ENCODE results near the gene SAMD4A.
"Not testable (repeated sequence)": the region's sequence is repeated elsewhere in the genome, so short reads cannot be mapped to it uniquely, and the experiment has no call there.

Gene SAMD4A

DNA sequence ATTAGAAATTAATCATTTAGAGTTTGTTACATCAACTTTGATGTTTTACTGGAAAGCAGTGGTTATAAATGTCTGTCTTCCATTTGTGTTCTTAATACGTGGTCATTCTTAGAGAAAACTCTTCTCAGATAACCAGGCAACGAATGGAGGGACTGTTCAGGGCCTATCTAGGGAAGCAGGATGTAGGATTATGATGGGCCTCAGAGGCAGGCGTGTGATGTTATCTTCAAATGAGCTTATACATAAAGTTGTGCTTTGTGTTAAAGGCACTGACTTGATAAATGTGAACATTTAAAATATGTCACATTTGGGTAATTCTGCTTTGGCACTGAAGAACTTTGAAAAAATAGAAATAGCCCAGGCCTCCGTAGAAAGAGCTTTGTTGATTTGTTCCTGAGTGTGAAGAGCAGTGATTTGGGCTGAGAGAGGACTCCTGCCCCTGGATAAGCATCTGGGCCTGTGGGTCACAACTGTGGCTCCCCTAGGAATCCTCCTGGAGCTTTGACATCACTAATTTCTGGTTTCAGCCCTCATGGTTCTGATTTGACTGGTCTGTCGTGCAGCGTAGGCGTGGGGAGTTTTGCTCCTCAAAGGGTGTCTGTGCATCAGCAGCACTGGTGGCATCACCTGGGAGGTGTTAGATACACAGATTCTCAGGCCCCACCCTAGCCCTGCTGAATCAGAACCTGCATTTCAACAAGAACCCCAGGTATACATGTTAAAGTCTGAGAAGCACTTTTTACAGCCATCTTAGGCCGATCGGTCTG is 55.4 kb downstream of the SAMD4A start:
- H3K27ac Mint-ChIP-seq, result peak overlapping the region; percentile 56
- peaks cover 0 to 2% of the 10 kb centered on the region in 2 donors for H3K9me3 Mint-ChIP-seq
- H3K36me3 Mint-ChIP-seq, result peaks cover 3 to 10% of the 10 kb centered on the region in 2 donors
- no peaks in the 10 kb centered on the region for H3K27me3 Mint-ChIP-seq
- ATAC-seq (replicated peaks) (peak; percentile 89 to 96), DNase-seq (peak; percentile 62)
- H3K4me1 Mint-ChIP-seq, result peaks cover 13 to 31% of the 10 kb centered on the region in 2 donors
- H3K4me3 Mint-ChIP-seq, result no peak overlapping the region

DNA sequence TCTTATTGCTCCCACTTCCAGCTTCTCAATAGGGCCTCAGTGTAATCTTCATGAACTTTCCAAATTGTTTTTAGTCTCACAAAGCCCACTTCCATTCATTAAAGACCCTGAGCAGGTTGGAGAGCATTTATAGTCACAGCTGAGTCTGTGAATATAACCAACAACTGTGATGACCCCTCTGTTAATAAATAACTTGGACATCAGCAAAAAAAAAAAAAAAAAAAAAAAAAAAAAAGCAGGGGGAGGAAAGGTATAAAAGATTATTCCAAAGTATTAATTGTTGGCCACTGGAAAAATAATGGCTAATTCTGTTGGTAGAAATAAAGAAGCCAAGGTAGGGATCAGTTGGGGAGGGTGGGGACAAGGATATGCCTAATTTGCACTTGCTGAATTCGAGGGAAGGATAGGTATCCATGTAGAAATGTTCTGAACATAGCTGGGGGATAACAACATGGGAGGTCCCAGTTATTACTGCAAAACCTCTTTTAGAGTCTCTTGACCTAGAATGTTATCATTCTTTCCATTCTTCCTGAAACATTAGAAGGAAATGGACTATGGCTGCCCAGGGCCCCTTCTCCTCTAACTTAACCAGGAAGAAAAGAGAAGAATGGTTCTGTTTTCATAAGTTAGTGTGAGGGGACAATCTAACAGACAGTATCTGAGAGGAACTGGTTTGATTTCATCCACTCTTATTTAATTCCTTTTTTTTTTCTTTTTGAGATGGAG is 56.5 kb downstream of the SAMD4A start:
- no peak for DNase-seq
- H3K27me3 Mint-ChIP-seq, result no peaks in the 10 kb centered on the region
- H3K9me3 Mint-ChIP-seq, result peaks cover 0 to 2% of the 10 kb centered on the region in 2 donors
- peaks cover 23 to 42% of the 10 kb centered on the region in 2 donors for H3K4me1 Mint-ChIP-seq
- peak overlapping the region; percentile 16 for H3K27ac Mint-ChIP-seq
- peaks cover 3 to 10% of the 10 kb centered on the region in 2 donors for H3K36me3 Mint-ChIP-seq
- no peak overlapping the region for H3K4me3 Mint-ChIP-seq
- no peak for ATAC-seq (replicated peaks)

DNA sequence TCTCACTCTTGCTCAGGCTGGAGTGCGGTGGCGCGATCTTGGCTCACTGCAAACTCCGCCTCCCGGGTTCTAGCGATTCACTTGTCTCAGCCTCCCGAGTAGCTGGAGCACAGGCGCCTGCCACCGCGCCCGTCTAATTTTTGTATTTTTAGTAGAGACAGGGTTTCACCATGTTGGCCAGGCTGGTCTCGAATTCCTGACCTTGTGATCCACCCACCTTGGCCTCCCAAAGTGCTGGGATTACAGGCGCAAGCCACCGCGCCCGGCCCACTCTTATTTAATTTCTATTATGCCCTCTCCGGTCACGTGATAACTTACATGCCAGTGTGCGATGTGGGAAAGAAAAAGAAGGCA is 57.1 kb downstream of the SAMD4A start:
- H3K27me3 Mint-ChIP-seq; H3K27ac Mint-ChIP-seq; DNase-seq; H3K9me3 Mint-ChIP-seq; ATAC-seq (replicated peaks); H3K4me3 Mint-ChIP-seq: not testable (repeated sequence)
- Mint-ChIP-seq H3K4me1 (peaks cover 28 to 47% of the 10 kb centered on the region in 2 donors), H3K36me3 (peaks cover 3 to 10% of the 10 kb centered on the region in 2 donors)

DNA sequence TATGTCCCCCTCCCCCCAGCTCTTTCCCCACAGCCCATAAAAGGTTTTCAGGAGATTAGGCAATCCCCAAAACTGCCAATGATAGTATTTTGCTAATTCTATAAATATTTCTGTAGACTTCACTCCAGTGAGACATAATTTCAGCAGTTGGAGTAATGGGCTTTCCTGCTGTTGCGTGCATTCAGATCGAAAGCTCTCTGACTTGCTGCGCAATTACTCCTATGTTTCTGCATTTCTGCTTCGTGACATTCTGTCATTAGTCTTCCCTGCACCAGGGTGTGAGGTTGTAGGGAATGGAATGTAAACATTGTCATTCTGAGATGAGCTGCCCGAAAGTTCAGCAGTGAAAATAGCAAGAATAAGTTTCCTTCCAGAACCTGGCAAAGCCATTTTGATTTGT is 58.2 kb downstream of the SAMD4A start:
- Mint-ChIP-seq H3K27ac (no peak overlapping the region), H3K36me3 (peaks cover 1 to 4% of the 10 kb centered on the region in 2 donors), H3K4me3 (no peak overlapping the region), H3K4me1 (peaks cover 34 to 57% of the 10 kb centered on the region in 2 donors), H3K27me3 (no peaks in the 10 kb centered on the region), H3K9me3 (no peaks in the 10 kb centered on the region)
- no peak for ATAC-seq (replicated peaks)
- DNase-seq, result no peak

DNA sequence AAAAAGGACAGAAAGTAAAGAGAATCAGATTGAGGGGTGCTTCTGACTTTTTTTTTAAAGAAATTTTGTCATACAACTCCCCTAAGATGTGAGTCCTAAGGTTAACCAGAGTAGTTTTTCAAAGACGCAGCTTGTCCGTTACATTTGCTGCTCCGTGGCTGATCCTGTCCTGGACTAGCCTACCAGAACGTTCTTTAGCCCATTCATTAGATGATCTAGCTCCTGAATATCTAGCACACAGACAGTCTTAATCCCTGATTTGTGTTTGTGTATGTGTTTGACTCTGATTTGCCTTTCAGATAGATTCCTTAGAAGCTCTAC is 60.3 kb downstream of the SAMD4A start:
- Mint-ChIP-seq H3K36me3 (peaks cover 1 to 4% of the 10 kb centered on the region in 2 donors), H3K9me3 (no peaks in the 10 kb centered on the region), H3K27me3 (no peaks in the 10 kb centered on the region), H3K4me3 (peak overlapping the region; percentile 76 to 81), H3K27ac (peak overlapping the region; percentile 90), H3K4me1 (peaks cover 39 to 63% of the 10 kb centered on the region in 2 donors)
- DNase-seq, result no peak
- ATAC-seq (replicated peaks), result peak; percentile 2 to 33

DNA sequence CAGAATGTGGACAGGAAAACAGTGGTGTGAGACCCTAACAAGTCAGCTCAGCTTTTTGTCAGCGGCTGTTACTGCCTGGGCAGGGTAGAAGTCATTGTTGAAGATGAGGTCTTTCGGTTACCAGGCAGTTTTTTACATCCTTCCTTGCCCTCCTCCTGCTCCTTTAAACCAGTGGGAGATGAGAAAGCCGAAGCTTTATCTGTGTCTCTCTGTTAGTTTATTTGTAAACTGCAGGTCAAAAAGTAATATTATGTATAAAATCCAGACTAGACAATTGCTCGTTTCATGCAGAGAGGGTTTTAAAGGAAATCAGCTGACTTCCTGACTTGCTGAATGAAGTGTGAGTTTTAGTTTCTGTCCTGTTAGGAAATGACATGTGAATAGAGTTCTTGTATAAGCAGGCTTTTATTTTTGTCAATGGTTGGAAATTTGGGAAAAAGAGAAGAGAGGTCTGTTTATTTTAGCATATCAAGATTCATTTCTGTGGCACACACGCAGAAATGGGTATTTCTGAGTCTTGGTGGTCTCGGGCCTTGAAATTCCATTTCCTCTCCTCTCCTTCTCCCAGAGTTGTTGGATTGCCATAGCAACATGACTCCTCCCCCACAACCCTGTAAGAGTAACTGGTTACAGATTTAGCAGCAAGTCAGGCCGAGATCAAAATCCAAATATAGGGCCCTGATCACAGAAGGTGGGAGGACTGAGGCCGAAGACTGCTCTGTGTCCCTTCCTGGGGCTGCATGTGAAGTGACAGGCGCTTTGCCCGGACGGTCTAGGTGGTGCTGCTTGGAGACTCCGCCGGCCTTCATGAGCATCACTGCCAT is 60.8 kb downstream of the SAMD4A start:
- Mint-ChIP-seq H3K27ac (peak overlapping the region; percentile 90), H3K4me3 (peak overlapping the region; percentile 76 to 81), H3K36me3 (peaks cover 2 to 4% of the 10 kb centered on the region in 2 donors), H3K9me3 (peaks cover 0 to 3% of the 10 kb centered on the region in 2 donors), H3K27me3 (no peaks in the 10 kb centered on the region), H3K4me1 (peaks cover 35 to 57% of the 10 kb centered on the region in 2 donors)
- DNase-seq, result no peak
- peak; percentile 72 to 73 for ATAC-seq (replicated peaks)

DNA sequence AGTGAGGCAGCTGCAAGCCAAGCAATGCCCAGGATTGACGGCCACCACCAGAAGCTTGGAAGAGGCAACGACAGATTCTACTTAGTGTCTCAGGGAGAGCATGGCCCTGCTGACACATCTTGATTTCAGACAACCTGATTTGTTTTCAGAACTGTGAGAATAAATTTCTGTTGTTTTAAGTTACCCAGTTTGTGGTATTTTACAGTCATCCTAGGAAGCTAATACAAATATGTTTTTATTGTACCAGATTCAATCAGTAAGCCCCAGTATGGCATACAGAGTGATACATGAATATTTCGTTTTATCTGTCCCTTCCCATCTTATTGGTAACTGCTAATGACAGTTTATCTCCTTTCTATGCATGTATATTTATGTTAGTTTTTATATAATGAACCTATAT is 62.3 kb downstream of the SAMD4A start:
- Mint-ChIP-seq H3K9me3 (peaks cover 0 to 3% of the 10 kb centered on the region in 2 donors), H3K36me3 (peaks cover 0 to 1% of the 10 kb centered on the region in 2 donors), H3K4me3 (no peak overlapping the region), H3K4me1 (peaks cover 31 to 51% of the 10 kb centered on the region in 2 donors), H3K27me3 (no peaks in the 10 kb centered on the region), H3K27ac (no peak overlapping the region)
- no peak for DNase-seq
- no peak for ATAC-seq (replicated peaks)

DNA sequence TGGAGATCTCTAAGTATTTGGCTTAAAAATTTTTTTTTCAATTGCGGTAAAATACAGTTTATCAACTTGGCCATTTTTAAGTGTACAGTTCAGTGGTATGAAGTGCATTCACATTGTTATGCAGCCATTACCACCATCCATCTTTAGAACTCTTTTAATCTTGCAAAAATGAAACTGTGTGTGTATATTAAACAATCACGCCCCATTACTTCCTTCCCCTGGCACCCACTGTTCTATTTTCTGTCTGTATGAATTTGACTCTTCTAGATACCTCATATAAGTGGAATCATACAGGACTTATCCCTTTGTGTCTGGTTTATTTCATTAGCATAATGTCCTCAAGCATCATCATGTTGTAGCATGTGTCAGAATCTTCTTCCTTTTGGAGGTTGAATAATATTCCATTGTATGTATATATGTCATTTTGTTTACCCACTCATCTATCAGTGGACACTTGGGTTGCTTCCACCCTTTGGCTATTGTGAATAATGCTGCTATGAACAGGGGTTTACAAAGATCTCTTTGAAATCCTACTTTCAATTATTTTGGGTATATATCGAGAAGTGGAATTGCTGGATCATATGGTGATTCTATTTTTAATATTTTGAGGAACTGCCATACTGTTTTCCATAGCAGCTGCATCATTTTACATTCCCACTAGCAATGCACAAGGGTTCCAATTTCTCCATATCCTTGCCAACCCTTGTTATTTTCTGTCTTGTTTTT is 62.9 kb downstream of the SAMD4A start:
- Mint-ChIP-seq H3K36me3 (peaks cover 0 to 1% of the 10 kb centered on the region in 2 donors), H3K4me3 (peak overlapping the region in 1 of 2 donors; percentile 1), H3K27me3 (no peaks in the 10 kb centered on the region), H3K4me1 (peaks cover 31 to 51% of the 10 kb centered on the region in 2 donors), H3K9me3 (peaks cover 0 to 3% of the 10 kb centered on the region in 2 donors), H3K27ac (no peak overlapping the region)
- no peak for ATAC-seq (replicated peaks)
- DNase-seq, result no peak

DNA sequence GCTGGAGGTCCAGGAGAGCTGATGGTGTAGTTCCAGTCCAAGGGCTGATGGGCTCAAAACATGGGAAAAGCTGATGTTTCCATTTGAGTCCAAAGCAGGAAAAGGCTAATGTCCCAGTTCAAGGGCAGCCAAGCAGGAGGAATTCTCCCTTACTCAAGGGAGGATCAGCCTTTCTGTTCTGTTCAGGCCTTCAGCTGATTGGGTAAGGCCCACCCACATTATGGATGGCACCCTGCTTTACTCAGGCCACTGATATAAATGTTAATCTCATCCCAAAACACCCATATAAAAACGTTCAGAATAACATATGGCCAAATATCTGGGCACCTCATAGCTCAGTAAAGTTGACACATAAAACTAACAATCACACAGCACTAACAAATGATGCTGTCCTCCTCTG is 64.1 kb downstream of the SAMD4A start:
- peaks cover 31 to 46% of the 10 kb centered on the region in 2 donors for H3K4me1 Mint-ChIP-seq
- ATAC-seq (replicated peaks) (no peak), DNase-seq (no peak)
- H3K27me3 Mint-ChIP-seq, result no peaks in the 10 kb centered on the region
- H3K27ac Mint-ChIP-seq, result no peak overlapping the region
- H3K36me3 Mint-ChIP-seq, result peaks cover 0 to 1% of the 10 kb centered on the region in 2 donors
- no peak overlapping the region for H3K4me3 Mint-ChIP-seq
- peaks cover 0 to 3% of the 10 kb centered on the region in 2 donors for H3K9me3 Mint-ChIP-seq

DNA sequence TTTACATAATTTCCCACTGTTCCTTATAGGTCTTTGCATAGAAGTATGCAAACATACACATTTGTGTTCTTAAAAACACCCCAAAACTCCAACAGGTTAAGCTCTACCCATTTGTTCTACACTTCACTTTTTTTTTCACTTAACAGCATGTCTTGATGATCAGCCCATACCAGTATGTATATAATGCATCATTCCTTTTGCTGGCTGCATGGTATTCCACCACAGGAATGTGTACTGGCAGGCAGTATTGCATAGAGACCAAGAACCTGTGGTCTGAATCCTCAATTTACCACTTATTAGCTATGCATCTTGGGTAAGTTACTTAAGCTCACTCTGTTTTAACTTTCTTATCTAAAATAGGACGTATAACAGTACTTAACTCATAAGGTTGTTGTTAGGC is 65.5 kb downstream of the SAMD4A start:
- DNase-seq (no peak), ATAC-seq (replicated peaks) (no peak)
- H3K4me3 Mint-ChIP-seq, result no peak overlapping the region
- no peaks in the 10 kb centered on the region for H3K27me3 Mint-ChIP-seq
- H3K27ac Mint-ChIP-seq, result no peak overlapping the region
- H3K36me3 Mint-ChIP-seq, result peaks cover 0 to 1% of the 10 kb centered on the region in 2 donors
- H3K4me1 Mint-ChIP-seq, result peaks cover 24 to 42% of the 10 kb centered on the region in 2 donors
- H3K9me3 Mint-ChIP-seq, result peaks cover 0 to 3% of the 10 kb centered on the region in 2 donors

DNA sequence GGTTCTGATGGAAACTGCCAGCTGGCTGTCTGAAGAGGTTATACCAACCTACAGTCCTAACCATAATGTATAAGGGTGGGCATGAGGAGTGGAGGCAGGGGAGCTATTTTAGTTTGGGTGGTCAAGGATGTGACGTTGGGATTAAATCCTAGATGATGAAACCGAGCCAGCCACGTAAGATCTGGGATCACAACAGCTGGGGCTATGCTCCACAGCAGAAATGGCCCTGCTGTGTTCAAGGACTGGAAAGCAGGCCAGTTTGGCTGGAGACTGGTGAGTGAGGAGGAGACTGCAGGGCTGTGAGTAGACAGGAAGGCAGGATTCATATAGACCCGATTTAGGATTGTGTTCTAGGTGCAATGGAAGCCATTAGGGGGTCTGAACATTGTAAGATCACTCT is 66.1 kb downstream of the SAMD4A start:
- peak overlapping the region; percentile 20 for H3K27ac Mint-ChIP-seq
- H3K4me3 Mint-ChIP-seq, result no peak overlapping the region
- no peak for DNase-seq
- H3K27me3 Mint-ChIP-seq, result no peaks in the 10 kb centered on the region
- peaks cover 0 to 1% of the 10 kb centered on the region in 2 donors for H3K36me3 Mint-ChIP-seq
- H3K4me1 Mint-ChIP-seq, result peaks cover 19 to 36% of the 10 kb centered on the region in 2 donors
- ATAC-seq (replicated peaks), result no peak
- H3K9me3 Mint-ChIP-seq, result peaks cover 0 to 3% of the 10 kb centered on the region in 2 donors

DNA sequence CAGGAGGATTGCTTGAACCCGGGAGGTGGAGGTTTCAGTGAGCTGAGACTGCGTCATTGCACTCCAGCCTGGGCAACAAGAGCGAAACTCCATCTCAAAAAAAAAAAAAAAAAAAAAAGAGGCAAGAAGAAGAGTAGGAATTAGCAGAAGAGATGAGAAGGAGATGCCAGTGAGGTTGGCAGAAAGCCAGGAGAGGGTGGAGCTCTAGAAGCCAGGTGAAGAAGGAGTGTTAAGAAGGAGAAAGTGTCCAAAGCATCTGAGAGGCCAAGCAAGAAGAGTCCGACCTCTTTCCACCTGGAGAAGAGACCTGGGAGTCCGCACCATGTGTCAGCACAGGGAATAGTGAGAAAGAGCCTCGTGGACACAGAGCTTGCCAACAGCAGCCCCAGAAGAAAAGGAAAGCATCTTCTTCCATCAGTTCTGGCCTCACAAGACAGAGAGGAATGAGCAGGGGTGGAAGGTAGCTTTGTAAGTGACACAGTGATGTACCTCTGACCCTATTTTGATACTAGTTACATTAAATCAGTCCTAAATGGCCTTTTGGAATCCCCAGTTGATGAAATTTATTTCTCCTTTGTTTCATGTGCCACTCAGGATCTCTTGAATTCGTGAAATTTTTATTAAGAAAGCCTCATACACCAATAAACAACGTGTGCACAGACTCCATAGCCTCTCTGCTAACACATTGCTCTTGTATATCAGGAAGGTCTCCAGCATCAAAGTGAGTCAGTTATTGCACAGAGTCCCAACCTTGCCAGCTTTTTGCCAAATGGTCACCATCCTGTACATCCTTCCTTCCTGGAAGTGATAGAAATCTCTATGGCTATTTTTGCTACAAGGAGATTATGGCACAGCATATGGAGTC is 70.6 kb downstream of the SAMD4A start:
- Mint-ChIP-seq H3K27ac (no peak overlapping the region), H3K36me3 (no peaks in the 10 kb centered on the region), H3K27me3 (no peaks in the 10 kb centered on the region), H3K9me3 (peaks cover 0 to under 1% of the 10 kb centered on the region in 2 donors), H3K4me3 (no peak overlapping the region), H3K4me1 (peaks cover 3 to 17% of the 10 kb centered on the region in 2 donors)
- DNase-seq, result no peak
- ATAC-seq (replicated peaks), result no peak

DNA sequence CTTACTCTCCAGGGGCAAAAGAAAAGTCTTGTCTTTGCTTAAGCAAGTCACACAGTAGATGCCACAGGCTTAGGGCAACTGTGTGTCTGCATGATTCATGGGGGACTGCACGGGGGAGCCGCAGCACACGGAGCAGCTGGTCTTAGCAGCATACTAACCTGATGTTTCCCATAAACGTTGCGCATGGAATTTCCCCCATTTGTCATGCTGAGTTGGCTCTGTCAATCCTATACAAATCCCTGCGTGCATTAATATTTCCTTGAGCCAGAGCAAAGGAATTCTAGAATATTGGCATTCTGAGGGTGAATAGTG is 71.2 kb downstream of the SAMD4A start:
- Mint-ChIP-seq H3K36me3 (no peaks in the 10 kb centered on the region), H3K4me3 (no peak overlapping the region), H3K4me1 (peaks cover 3 to 20% of the 10 kb centered on the region in 2 donors), H3K27ac (no peak overlapping the region), H3K27me3 (no peaks in the 10 kb centered on the region), H3K9me3 (no peaks in the 10 kb centered on the region)
- DNase-seq (no peak), ATAC-seq (replicated peaks) (no peak)

Data from stimulated activated naive B cell treated with anti-CD40 and anti-IgM and Interleukin-4, amounts not matched to agents 10 μg/mL and 1 μg/mL and 100 μg/mL, for 72 hours (primary cell).